Measurements from ENCODE around the gene RABGAP1L.

The RABGAP1L gene

GRCh38 chr1:174397261-174397660, 237.9 kb downstream of the RABGAP1L start:
- H3K4me1 ChIP-seq (ENCODE audit: control insufficient read depth, insufficient read depth, low read length) = no peaks in the 10 kb centered on the region
- no peak overlapping the region for H3K4me3 ChIP-seq (ENCODE audit: low read depth, low read length)
- ChIA-PET CTCF (interaction anchor here (0.5 kb wide), 1 partner anchor 428 kb away, joined by 6 read pairs; no protein-coding TSS in a partner anchor), POLR2A (interaction anchor here (0.7 kb wide), 1 partner anchor 989 kb away, joined by 4 read pairs; no protein-coding TSS in a partner anchor)
- peaks cover 0 to 6% of the 10 kb centered on the region in 2 experiments; a peak in 1 of 3 replicates for H3K36me3 ChIP-seq (ENCODE audit: control insufficient read depth in 2 of 2, insufficient read depth in 1 of 2, low read length in 2 of 2)
- TF ChIP-seq ZNF701 (tag by site-specific recombination; IDR thresholded peaks at IDR 0.05) (no peak), ZNF214 (tag by site-specific recombination; IDR thresholded peaks at IDR 0.05; ENCODE audit: borderline replicate concordance) (no peak), ZNF302 (tag by site-specific recombination; IDR thresholded peaks at IDR 0.05; ENCODE audit: low read depth) (no peak), ZNF626 (tag by site-specific recombination; IDR thresholded peaks at IDR 0.05) (no peak), ZNF114 (tag by site-specific recombination; IDR thresholded peaks at IDR 0.05) (no peak), GLIS2 (tag by site-specific recombination; IDR thresholded peaks at IDR 0.05) (no peak), SP2 (tag by site-specific recombination; IDR thresholded peaks at IDR 0.05) (no peak), ZNF169 (tag by site-specific recombination; IDR thresholded peaks at IDR 0.05) (no peak), ZNF280D (tag by site-specific recombination; IDR thresholded peaks at IDR 0.05) (no peak), PBX3 (CRISPR knock-in tag; IDR thresholded peaks at IDR 0.05) (no peak), MEIS1 (CRISPR knock-in tag; IDR thresholded peaks at IDR 0.05; ENCODE audit: borderline replicate concordance) (no peak), KLF10 (tag by site-specific recombination; IDR thresholded peaks at IDR 0.05) (no peak), PATZ1 (tag by site-specific recombination; IDR thresholded peaks at IDR 0.05) (no peak)
- H3K9me3 ChIP-seq (ENCODE audit: control insufficient read depth, insufficient read depth, low read depth, low read length) = no peaks in the 10 kb centered on the region
- H3K27ac ChIP-seq (ENCODE audit: extremely low read depth, low read depth, low read length) = no peak overlapping the region

- ChIA-PET CTCF (no interaction called here), POLR2A (no interaction called here)
- H3K4me1 ChIP-seq (ENCODE audit: control insufficient read depth, insufficient read depth, low read length) = no peaks in the 10 kb centered on the region
- no peak overlapping the region for H3K27ac ChIP-seq (ENCODE audit: extremely low read depth, low read depth, low read length)
- no peaks in the 10 kb centered on the region for H3K9me3 ChIP-seq (ENCODE audit: control insufficient read depth, insufficient read depth, low read depth, low read length)
- peaks cover 0 to 6% of the 10 kb centered on the region in 2 experiments; a peak in 1 of 3 replicates for H3K36me3 ChIP-seq (ENCODE audit: control insufficient read depth in 2 of 2, insufficient read depth in 1 of 2, low read length in 2 of 2)
- TF ChIP-seq ZFP3 (tag by site-specific recombination; IDR thresholded peaks at IDR 0.05; ENCODE audit: low read depth) = no peak
- no peak for TF ChIP-seq ZFP69B (tag by site-specific recombination; IDR thresholded peaks at IDR 0.05)
- no peak for TF ChIP-seq ZNF148 (tag by site-specific recombination; IDR thresholded peaks at IDR 0.05; ENCODE audit: borderline replicate concordance)
- TF ChIP-seq ZFP41 (tag by site-specific recombination; IDR thresholded peaks at IDR 0.05; ENCODE audit: borderline replicate concordance) = no peak
- TF ChIP-seq SCRT2 (tag by site-specific recombination; IDR thresholded peaks at IDR 0.05) = no peak
- H3K4me3 ChIP-seq (ENCODE audit: low read depth, low read length) = no peak overlapping the region
Observed at GRCh38 chr1:174398246-174398645, 238.9 kb downstream of the RABGAP1L start.

Measured in HEK293 (cell line).